Middle frontal gyrus (tissue), 1 donor: Measurements from ENCODE around the gene ZNF677.
"Not testable (repeated sequence)": the region's sequence is repeated elsewhere in the genome, so short reads cannot be mapped to it uniquely, and the experiment has no call there.

ENCODE experiments used
- DNase-seq: peaks from one replicate; pipeline ENCODE4 v3.0.0-alpha.2; 2015; ENCODE audit warnings: low spot score; ENCODE audit errors: extremely low spot score

ZNF677 gene

DNA sequence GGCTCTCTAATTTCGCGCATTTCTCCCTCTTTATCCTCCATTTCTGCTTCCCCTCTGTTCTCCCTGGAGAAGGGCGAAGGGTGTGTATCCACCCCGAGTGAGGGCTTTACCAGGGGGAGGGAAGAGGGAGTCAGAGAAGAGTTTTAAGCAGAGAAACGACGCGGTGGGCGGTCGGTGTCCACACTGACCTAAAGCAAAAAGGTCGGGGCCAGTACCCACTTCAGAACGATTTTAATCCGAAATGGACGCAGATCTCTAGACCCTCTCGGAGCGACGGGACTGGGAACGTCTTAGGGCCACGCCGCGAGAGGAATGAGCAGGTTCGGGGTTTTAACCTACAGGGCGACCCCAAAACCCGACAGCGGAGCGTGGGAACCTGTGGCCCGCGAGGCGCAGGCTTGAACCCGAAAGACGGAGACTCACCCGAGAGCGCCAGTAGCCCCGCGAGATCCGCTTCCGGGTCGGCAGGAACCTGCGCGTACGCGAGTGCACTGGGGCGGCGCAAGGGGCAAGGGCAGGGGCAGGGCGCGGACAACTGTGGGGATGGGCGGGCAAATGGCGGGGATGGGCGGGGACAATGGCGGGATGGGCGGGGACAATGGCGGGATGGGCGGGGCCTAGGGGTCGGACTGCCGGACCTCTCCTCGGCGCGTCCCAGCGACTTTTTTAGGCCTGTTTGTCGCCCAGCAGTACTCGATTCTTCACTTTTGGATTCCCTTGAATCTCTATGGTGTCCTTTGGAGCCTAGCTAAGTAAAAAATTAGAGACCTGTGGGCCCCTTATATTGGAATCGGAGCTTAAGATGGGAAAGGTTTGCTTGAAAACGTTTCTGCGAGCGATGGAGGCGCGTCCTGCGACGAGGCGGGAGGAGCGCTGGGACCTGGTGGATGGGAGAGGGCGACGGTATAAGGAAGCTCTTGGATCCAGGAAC lies at the start of gene ZNF677:
TSS of gene ZNF677 (minus strand) at position 463 of the 931 bp plus-strand sequence. CDS start 3,323 bp downstream, outside the sequence.
- peak; percentile 74 for DNase-seq

DNA sequence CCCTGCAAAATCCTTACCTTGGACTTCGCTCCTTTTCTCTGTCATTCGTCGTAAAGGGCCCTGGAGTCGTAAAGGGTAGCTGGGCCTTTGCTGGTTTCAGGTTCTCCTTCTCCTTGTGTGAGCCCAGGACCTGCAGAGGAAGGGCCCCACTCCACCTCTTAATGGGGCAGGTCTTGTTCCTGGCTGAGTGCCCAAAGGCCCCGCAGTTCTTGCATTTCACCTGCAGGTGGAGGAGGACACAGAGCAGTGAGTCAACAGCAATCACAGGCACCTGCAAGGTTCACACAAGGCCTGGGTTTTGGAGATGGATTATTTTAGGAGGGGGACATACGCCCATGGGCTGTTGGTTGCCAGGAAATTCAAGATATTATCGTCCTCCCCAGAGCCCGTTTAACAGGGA lies 46.7 kb upstream of the ZNF677 start:
- DNase-seq, result not testable (repeated sequence)

DNA sequence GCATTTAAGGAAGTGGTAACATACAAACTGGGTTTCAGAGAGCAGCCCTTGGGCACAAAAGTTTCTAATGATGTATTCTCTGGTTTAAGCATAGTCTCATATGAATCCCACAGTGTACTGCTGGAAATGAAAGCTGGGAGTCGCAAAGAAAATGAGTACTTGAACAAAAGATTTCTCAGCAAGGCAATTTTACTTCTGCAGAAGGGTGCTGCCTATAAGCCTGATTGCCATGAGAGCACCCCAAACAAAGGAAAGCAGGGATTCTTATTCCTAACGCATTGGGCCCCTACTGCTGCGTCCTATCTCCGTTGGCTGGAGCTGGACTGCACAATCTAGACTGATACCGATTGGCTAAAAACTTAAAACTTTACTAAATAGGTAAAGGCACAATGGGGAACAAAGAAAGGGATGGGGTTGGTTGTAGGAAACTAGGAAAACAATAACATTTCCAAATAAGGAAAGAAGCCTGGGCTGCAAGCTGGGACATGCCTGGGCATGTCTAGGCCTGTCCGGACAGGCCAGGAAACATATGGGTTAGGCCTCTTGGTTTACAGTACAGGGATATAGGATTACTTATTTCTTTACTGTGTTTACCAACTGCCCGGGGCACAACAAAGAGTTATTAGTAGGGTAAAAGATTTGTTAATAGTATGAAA lies 40.2 kb upstream of the ZNF677 start:
- DNase-seq, result no peak

GRCh38 chr19:53290758-53291549 lies 36.3 kb upstream of the ZNF677 start:
- no peak for DNase-seq

- no peak for DNase-seq
Observed at GRCh38 chr19:53285087-53285486, 30.4 kb upstream of the ZNF677 start.

GRCh38 chr19:53281947-53282346 lies 27.3 kb upstream of the ZNF677 start:
- DNase-seq, result not testable (repeated sequence)

DNA sequence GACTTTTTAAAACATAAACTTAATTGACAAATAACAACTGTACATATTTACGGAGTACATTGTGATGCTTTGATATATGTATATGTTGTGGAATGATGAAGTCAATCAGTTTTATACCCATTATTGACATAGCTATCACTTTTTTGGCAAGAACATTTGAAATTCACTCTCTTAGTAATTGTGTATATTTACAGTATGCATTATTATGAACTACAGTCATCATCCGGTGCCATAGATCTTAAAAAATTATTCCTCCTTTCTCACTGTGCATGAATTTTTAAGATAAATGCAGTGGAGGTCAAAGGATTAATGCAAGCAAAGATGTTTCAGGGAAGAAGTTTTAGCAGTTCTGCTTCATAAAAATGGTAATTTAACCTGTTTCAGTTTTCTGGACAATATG lies 20.8 kb upstream of the ZNF677 start:
- no peak for DNase-seq

- no peak for DNase-seq
Observed at GRCh38 chr19:53272044-53272443, 17.4 kb upstream of the ZNF677 start.

DNA sequence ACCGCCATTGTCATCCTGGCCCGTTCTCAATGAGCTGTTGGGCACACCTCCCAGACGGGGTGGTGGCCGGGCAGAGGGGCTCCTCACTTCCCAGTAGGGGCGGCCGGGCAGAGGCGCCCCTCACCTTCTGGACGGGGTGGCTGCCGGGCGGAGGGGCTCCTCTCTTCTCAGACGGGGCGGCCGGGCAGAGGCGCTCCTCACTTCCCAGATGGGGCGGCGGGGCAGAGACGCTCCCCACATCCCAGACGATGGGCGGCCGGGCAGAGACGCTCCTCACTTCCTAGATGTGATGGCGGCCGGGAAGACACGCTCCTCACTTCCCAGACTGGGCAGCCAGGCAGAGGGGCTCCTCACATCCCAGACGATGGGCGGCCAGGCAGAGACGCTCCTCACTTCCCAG lies 15.2 kb upstream of the ZNF677 start:
- not testable (repeated sequence) for DNase-seq

DNA sequence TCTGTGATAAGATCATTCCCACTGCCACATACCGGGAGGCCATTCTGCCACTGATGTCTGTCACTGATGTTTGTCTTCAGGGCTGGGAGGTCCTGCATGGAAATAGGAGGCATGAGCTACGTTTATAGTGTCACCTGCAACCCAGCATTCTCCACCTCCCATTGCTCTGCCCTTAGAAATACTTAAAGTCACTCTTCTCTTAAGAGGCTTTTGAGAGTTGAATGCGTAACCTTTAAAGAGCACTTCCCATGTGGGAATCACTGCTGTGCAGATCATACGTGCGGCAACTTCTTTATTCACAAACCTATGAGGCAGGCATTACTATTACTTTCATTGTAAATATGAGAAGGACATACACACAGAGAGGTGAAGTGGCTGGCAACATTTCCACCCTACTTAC lies 12.9 kb upstream of the ZNF677 start, which contains the start of gene VN1R4:
TSS of gene VN1R4 (minus strand) at position 101 of the 400 bp plus-strand sequence. CDS start at position 43, 58 bp downstream.
- DNase-seq, result not testable (repeated sequence)

- not testable (repeated sequence) for DNase-seq
Observed at GRCh38 chr19:53257715-53258342, 3.2 kb upstream of the ZNF677 start, which contains the start of gene VN1R2. Gene VN1R2 (plus strand): TSS chr19:53258292. CDS start chr19:53258376, 84 bp downstream.

DNA sequence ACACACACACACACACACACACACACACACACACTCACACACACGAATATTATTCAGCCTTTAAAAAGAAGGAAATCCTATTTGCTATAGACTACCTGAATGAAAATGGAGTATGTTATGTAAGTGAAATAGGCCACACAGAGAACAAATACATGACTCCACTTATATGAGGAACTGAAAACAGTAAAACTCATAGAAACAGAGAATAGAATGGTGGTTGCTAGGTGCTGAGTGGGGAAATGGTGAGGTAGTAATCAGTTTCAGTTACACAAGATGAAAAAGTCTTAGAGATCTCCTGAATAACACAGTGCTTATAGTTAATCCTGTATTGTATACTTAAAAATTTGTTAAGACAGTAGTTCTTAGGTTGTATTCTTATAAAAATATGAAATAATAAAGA lies 8.2 kb downstream of the ZNF677 start:
- no peak for DNase-seq

GRCh38 chr19:53237114-53237777 lies 17.4 kb downstream of the ZNF677 start:
- DNase-seq, result no peak

DNA sequence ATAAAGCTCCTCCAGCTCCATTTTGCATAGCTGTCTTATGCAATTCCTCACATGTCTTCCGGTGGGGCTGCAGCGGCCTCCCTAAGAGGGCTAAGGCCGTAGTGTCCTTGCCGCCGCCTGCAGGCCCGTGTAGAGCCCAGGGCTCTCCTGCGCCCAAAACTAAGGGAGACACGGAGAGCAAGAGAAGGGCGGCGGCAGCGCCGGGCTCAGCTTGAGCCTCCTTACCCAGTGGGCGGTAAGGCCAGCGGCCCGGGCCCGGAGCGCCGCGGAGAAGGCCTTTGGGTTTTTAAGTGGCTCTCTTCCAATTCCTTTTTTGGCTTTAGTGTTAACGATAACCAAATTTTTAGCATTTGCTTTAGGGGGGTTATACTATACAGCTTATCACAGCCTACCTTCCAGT lies 30.1 kb downstream of the ZNF677 start:
- no peak for DNase-seq

DNA sequence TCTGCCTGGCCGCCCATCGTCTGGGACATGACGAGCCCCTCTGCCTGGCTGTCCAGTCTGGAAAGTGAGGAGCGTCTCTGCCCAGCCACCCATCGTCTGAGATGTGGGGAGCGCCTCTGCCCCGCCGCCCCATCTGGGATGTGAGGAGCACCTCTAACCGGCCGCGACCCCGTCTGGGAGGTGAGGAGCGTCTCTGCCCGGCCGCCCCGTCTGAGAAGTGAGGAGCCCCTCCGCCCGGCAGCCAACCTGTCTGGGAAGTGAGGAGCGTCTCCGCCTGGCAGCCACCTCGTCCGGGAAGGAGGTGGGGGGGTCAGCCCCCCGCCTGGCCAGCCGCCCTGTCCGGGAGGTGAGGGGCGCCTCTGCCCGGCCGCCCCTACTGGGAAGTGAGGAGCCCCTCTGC lies 32.0 kb downstream of the ZNF677 start:
- not testable (repeated sequence) for DNase-seq

DNA sequence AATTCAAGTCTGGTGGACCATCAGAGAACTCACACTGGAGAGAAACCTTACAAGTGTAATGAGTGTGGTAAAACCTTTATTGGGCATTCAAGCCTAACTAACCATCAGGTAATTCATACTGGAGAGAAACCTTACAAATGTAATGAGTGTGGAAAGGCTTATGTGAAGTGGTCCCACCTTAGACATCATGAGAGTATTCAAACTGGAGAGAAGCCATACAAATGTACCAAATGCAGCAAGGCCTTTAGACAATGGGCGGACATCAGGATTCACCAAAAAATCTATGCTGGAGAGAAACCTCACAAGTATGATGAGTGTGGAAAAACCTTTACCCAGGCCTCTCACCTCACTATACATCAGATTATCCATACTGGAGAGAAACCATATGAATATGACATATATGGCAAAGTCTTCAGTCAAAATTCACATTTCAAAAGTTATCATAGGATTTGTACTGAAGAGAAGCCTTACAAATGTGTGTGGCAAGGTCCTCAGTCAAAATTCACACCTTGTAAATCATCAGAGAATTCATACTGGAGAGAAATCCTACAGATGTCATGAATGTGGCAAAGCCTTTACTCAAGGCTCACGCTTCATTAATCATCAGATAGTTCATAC lies 41.9 kb downstream of the ZNF677 start:
- no peak for DNase-seq

DNA sequence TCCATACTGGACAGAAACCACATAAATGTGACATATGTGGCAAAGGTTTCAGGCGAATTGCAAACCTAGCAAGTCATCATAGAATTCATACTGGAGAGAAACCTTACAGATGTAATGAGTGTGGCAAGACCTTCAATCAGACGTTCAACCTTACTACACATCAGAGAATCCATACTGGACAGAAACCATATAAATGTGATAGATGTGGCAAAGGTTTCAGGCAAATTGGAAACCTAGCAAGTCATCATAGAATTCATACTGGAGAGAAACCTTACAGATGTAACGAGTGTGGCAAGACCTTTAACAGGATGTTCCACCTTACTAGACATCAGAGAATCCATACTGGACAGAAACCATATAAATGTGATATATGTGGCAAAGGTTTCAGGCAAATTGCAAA lies 43.1 kb downstream of the ZNF677 start:
- DNase-seq, result not testable (repeated sequence)

GRCh38 chr19:53196777-53197396 lies 57.8 kb downstream of the ZNF677 start:
- peak; percentile 70 for DNase-seq

GRCh38 chr19:53195265-53195903 lies 59.3 kb downstream of the ZNF677 start:
- DNase-seq, result peak; percentile 39
